B cell (primary cell): ENCODE measurements around the gene USP37. TPM values are rescaled to one million over a fixed set of nuclear protein-coding genes. Genes with fewer than 3 reads are reported as not detected.

Experiments used
- ATAC-seq: fragments of 200-7000 bp; cut with Tn5 transposase; one replicate; pipeline ENCODE4 v1.10.0; 2021; ENCODE audit warnings: low read depth, mild to moderate bottlenecking, moderate number of reproducible peaks, moderate library complexity
- CTCF ChIA-PET: fragments of 350-600 bp; sonication (Branson Sonifier 250); formaldehyde crosslinking; loops from one replicate; lab custom pipeline; 2021; ENCODE audit warnings: antibody characterized with exemption, inconsistent platforms; lab: Charles Lee
- POLR2A ChIA-PET: fragments of 350-600 bp; sonication (Branson Sonifier 250); formaldehyde crosslinking; loops from one replicate; lab custom pipeline; 2021; ENCODE audit warnings: antibody characterized with exemption; lab: Charles Lee
- DNase-seq: peaks from one replicate; pipeline ENCODE4 v3.0.0; 2013
- H2AFZ ChIP-seq: 2 replicates; pipeline ENCODE4 v1.6.1; 2012; ENCODE audit warnings: mild to moderate bottlenecking, low read depth, low read length; ENCODE audit not compliant: insufficient read depth, poor library complexity, severe bottlenecking
- H3K27ac ChIP-seq, 2 donors: 1 replicate in 1 of 2; 2 replicates in 1 of 2; pipeline ENCODE4 v1.5.1; 2012 to 2013; ENCODE audit warnings: low read length in 2 of 2, mild to moderate bottlenecking in 2 of 2, moderate library complexity in 1 of 2
- H3K27me3 ChIP-seq, 4 experiments: fragments of 200-600 bp in 1 of 4; sonication (generic) in 1 of 4; replicated peaks in 1 of 4; 1 replicate in 2 of 4; 2 replicates in 2 of 4; pipeline versions ENCODE4 v1.6.1 to v1.7.0; 2013 to 2016; ENCODE audit warnings: low read length in 3 of 4, mild to moderate bottlenecking in 2 of 4, mixed read lengths in 1 of 4, moderate library complexity in 1 of 4; ENCODE audit not compliant: insufficient read depth in 4 of 4, control insufficient read depth in 3 of 4; ENCODE audit errors: control extremely low read depth in 1 of 4
- H3K36me3 ChIP-seq, 2 experiments: replicated peaks in 1 of 2; 1 replicate in 1 of 2; 2 replicates in 1 of 2; pipeline versions ENCODE4 v1.6.1 to v1.7.1; 2013; ENCODE audit warnings: low read length in 1 of 2; ENCODE audit not compliant: insufficient read depth in 2 of 2, control insufficient read depth in 1 of 2; ENCODE audit errors: control extremely low read depth in 1 of 2, extremely low read depth in 1 of 2
- H3K4me1 ChIP-seq, 2 donors: fragments of 200-600 bp in 1 of 2; sonication (generic) in 1 of 2; 1 replicate in 1 of 2; 2 replicates in 1 of 2; pipeline versions ENCODE4 v1.5.1 to v1.6.1; 2013 to 2017; ENCODE audit warnings: low read length in 2 of 2; ENCODE audit not compliant: control insufficient read depth in 2 of 2, insufficient read depth in 2 of 2
- H3K4me2 ChIP-seq: replicated peaks from 2 replicates; pipeline ENCODE3; 2012; ENCODE audit warnings: mild to moderate bottlenecking, low read depth, low read length; ENCODE audit not compliant: poor library complexity, severe bottlenecking
- H3K4me3 ChIP-seq, 5 experiments: fragments of 200-600 bp in 1 of 5; sonication (generic) in 1 of 5; 1 replicate in 3 of 5; 2 replicates in 2 of 5; pipeline versions ENCODE4 v1.5.1 to v1.7.0; 2011 to 2016; ENCODE audit warnings: low read length in 4 of 5, mild to moderate bottlenecking in 4 of 5, low read depth in 2 of 5, control low read depth in 1 of 5, moderate library complexity in 1 of 5; ENCODE audit not compliant: insufficient read depth in 1 of 5; ENCODE audit errors: control extremely low read depth in 1 of 5, extremely low read depth in 1 of 5
- H3K79me2 ChIP-seq: fragments of 200-600 bp; sonication (generic); one replicate; pipeline ENCODE4 v1.6.0; 2016; ENCODE audit warnings: low read length; ENCODE audit not compliant: control insufficient read depth, insufficient read depth
- H3K9ac ChIP-seq: fragments of 200-600 bp; sonication (generic); 2 replicates; pipeline ENCODE4 v1.6.1; 2017; ENCODE audit warnings: mild to moderate bottlenecking, low read length, moderate library complexity
- H3K9me3 ChIP-seq, 3 donors: one replicate each; pipeline versions ENCODE4 v1.6.1 to v1.7.1; 2013; ENCODE audit warnings: low read length in 2 of 3; ENCODE audit not compliant: control insufficient read depth in 2 of 3, insufficient read depth in 1 of 3; ENCODE audit errors: control extremely low read depth in 1 of 3
- H4K20me1 ChIP-seq: 2 replicates; pipeline ENCODE4 v1.6.0; 2012; ENCODE audit warnings: mild to moderate bottlenecking, low read length; ENCODE audit not compliant: insufficient read depth, control insufficient read depth, poor library complexity, severe bottlenecking
- H3K27ac Mint-ChIP-seq: one replicate; pipeline ENCODE4 v1.8.0; 2021; ENCODE audit warnings: mixed read lengths
- H3K27me3 Mint-ChIP-seq: one replicate; pipeline ENCODE4 v1.8.0; 2021; ENCODE audit warnings: mixed read lengths
- H3K4me1 Mint-ChIP-seq: one replicate; pipeline ENCODE4 v1.8.0; 2021; ENCODE audit warnings: mixed read lengths
- H3K4me3 Mint-ChIP-seq: one replicate; pipeline ENCODE4 v1.8.0; 2021; ENCODE audit warnings: mixed read lengths
- H3K9me3 Mint-ChIP-seq: one replicate; pipeline ENCODE4 v1.8.0; 2022; ENCODE audit warnings: mixed read lengths; ENCODE audit not compliant: insufficient read depth
- EZH2 ChIP-seq: IDR thresholded peaks from 2 replicates; pipeline ENCODE4 v1.6.1; 2012; ENCODE audit warnings: borderline replicate concordance, low read depth, mild to moderate bottlenecking, moderate library complexity, low read length; ENCODE audit not compliant: insufficient read depth, poor library complexity, severe bottlenecking
- WGBS: methylation state at CpG from one replicate; pipeline ENCODE4 v1.1.5; 2013; ENCODE audit warnings: missing lambda C conversion rate; ENCODE audit not compliant: insufficient coverage; 5-methylcytosine and 5-hydroxymethylcytosine counted together
- intact Hi-C: fragments of 100-400 bp; cut with micrococcal nuclease; formaldehyde crosslinking; loops from one replicate; pipeline ENCODE4 v1.10.0; 2022
- polyA plus RNA-seq: library from polyadenylated mRNA; depleted of rRNA; stranded (reverse); fragments of >200 nt; gene quantifications from 2 replicates; pipeline ENCODE4 v1.2.3, GENCODE V29; 2012
- total RNA-seq, 2 donors: library from RNA; stranded (reverse); fragments of 120-200 nt in 1 of 2; gene quantifications; 1 replicate in 1 of 2; 2 replicates in 1 of 2; pipeline versions ENCODE4 v1.2.3 to v1.2.4, GENCODE V29; 2013 to 2022
- TF ChIP-seq, protein P1 (sequence below): fragments of 200-600 bp; IDR thresholded peaks from one replicate; pipeline ENCODE4 v1.8.0; 2022; ENCODE audit warnings: antibody characterized with exemption, mild to moderate bottlenecking

The USP37 gene
- total and polyA plus RNA-seq, 2 donors (not counting 1 experiment from before 2014, with no cell fraction given): 3.1 to 29.0 TPM

DNA sequence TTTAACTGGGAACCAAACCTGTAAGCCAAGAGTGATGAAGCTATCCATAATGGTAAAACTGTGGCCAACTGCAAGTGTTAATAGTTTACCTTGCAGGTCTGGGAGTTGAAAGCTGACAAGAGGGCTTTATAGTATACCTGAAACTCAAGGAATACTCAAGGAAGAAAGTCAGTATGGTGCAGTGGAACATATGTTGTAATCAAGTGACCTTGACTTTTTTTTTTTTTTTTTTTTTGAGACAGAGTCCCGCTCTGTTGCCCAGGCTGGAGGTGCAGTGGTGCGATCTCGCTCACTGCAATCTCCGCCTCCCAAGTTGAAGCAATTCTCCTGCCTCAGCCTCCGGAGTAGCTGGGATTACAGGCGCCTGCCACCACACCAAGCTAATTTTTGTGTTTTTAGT lies 121.6 kb downstream of the USP37 start:
- intact Hi-C loops: no loop called here
- ChIA-PET POLR2A (no interaction called here), CTCF (no interaction called here)
- Histone ChIP-seq H3K4me3 (no peak overlapping the region), H3K27me3 (no peaks in the 10 kb centered on the region), H2AFZ (no peak overlapping the region), H3K4me2 (no peak overlapping the region), H3K27ac (no peak overlapping the region), H3K9ac (no peak overlapping the region), H3K79me2 (no peaks in the 10 kb centered on the region), H3K36me3 (peaks cover 9 to 11% of the 10 kb centered on the region in 2 experiments), H3K9me3 (no peaks in the 10 kb centered on the region), H4K20me1 (no peaks in the 10 kb centered on the region), H3K4me1 (no peaks in the 10 kb centered on the region)
- Mint-ChIP-seq H3K4me3 (no peak overlapping the region), H3K9me3 (no peaks in the 10 kb centered on the region), H3K27ac (no peak overlapping the region), H3K4me1 (no peaks in the 10 kb centered on the region), H3K27me3 (no peaks in the 10 kb centered on the region)
- TF ChIP-seq, protein P1, sequence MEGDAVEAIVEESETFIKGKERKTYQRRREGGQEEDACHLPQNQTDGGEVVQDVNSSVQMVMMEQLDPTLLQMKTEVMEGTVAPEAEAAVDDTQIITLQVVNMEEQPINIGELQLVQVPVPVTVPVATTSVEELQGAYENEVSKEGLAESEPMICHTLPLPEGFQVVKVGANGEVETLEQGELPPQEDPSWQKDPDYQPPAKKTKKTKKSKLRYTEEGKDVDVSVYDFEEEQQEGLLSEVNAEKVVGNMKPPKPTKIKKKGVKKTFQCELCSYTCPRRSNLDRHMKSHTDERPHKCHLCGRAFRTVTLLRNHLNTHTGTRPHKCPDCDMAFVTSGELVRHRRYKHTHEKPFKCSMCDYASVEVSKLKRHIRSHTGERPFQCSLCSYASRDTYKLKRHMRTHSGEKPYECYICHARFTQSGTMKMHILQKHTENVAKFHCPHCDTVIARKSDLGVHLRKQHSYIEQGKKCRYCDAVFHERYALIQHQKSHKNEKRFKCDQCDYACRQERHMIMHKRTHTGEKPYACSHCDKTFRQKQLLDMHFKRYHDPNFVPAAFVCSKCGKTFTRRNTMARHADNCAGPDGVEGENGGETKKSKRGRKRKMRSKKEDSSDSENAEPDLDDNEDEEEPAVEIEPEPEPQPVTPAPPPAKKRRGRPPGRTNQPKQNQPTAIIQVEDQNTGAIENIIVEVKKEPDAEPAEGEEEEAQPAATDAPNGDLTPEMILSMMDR: no peak
- TF ChIP-seq EZH2: no peak
- ATAC-seq (no peak), DNase-seq (no peak)
- 100% methylated on average over 5 of the region's 6 CpGs for WGBS

DNA sequence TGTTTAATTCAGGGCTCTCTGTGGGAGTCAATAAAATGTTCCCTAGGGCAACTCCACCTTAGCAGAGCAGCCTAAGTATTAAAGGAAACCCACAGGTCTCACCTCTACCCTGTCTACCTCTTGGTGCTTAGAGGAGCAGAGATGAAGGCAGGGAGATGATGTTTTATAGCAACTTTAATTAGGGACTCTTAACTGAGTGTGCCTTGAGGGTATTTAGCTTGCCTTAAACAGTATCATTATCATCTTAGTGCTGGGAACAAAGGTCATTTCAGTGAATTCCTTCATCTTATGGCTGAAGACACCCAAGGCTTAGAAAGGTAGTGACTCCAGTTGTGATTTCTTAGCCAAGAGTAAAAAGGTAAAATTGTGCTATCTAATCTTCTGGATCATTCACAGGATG lies 122.5 kb downstream of the USP37 start:
- H3K79me2 ChIP-seq: no peaks in the 10 kb centered on the region
- no peak overlapping the region for H3K27ac ChIP-seq
- no peaks in the 10 kb centered on the region for H3K4me1 Mint-ChIP-seq
- DNase-seq (no peak), ATAC-seq (no peak)
- no peak overlapping the region for H3K9ac ChIP-seq
- H3K4me3 ChIP-seq: no peak overlapping the region
- no peaks in the 10 kb centered on the region for H3K4me1 ChIP-seq
- no peaks in the 10 kb centered on the region for H3K27me3 Mint-ChIP-seq
- H3K9me3 ChIP-seq: no peaks in the 10 kb centered on the region
- POLR2A ChIA-PET: no interaction called here
- no peaks in the 10 kb centered on the region for H3K27me3 ChIP-seq
- H4K20me1 ChIP-seq: no peaks in the 10 kb centered on the region
- H3K4me2 ChIP-seq: no peak overlapping the region
- no peak overlapping the region for H3K27ac Mint-ChIP-seq
- intact Hi-C loops: no loop called here
- H3K4me3 Mint-ChIP-seq: no peak overlapping the region
- H3K9me3 Mint-ChIP-seq: no peaks in the 10 kb centered on the region
- CTCF ChIA-PET: no interaction called here
- H2AFZ ChIP-seq: no peak overlapping the region
- H3K36me3 ChIP-seq: peaks cover 9 to 11% of the 10 kb centered on the region in 2 experiments
- TF ChIP-seq EZH2: no peak
- TF ChIP-seq, protein P1: no peak
